H4 (cell line): ENCODE measurements around the gene B4GALNT4. TPM values are rescaled to one million over a fixed set of nuclear protein-coding genes. Genes with fewer than 3 reads are reported as not detected.
"Not testable (repeated sequence)": the region's sequence is repeated elsewhere in the genome, so short reads cannot be mapped to it uniquely, and the experiment has no call there.

ENCODE experiments used
- DNase-seq: peaks from one replicate; pipeline ENCODE4 v3.0.0-alpha.2; 2015; ENCODE audit warnings: low spot score
- total RNA-seq: library from RNA; depleted of rRNA; stranded (reverse); fragments of >200 nt; shearing (Covaris generic); gene quantifications from 2 replicates; pipeline ENCODE4 v1.2.3, GENCODE V29; 2014

Gene B4GALNT4
- total RNA-seq, 1 experiment from 2014 or later = 6.5 TPM

- no peak for DNase-seq
Observed at GRCh38 chr11:391117-392017, 22.1 kb downstream of the B4GALNT4 start.

GRCh38 chr11:392102-392777, 22.9 kb downstream of the B4GALNT4 start:
- DNase-seq = no peak

GRCh38 chr11:393219-394033, 24.1 kb downstream of the B4GALNT4 start:
- peak; percentile 70 for DNase-seq

- no peak for DNase-seq
Observed at GRCh38 chr11:394034-394857, 24.9 kb downstream of the B4GALNT4 start, which contains the start of gene PKP3. Gene PKP3 (plus strand): TSS chr11:394209. CDS start chr11:394293, 84 bp downstream.

- DNase-seq = no peak
Observed at GRCh38 chr11:394858-395655, 25.8 kb downstream of the B4GALNT4 start.

GRCh38 chr11:395866-396265, 26.6 kb downstream of the B4GALNT4 start:
- DNase-seq = no peak

- DNase-seq = peak; percentile 53
Observed at GRCh38 chr11:396511-396947, 27.2 kb downstream of the B4GALNT4 start.

- DNase-seq = peak; percentile 68
Observed at GRCh38 chr11:396948-397548, 27.7 kb downstream of the B4GALNT4 start.

- DNase-seq = no peak
Observed at GRCh38 chr11:398826-399225, 29.5 kb downstream of the B4GALNT4 start.

GRCh38 chr11:399731-400211, 30.5 kb downstream of the B4GALNT4 start:
- DNase-seq = no peak

- no peak for DNase-seq
Observed at GRCh38 chr11:400241-400689, 31.0 kb downstream of the B4GALNT4 start.

- DNase-seq = not testable (repeated sequence)
Observed at GRCh38 chr11:401196-401595, 31.9 kb downstream of the B4GALNT4 start.

GRCh38 chr11:403021-403760, 33.9 kb downstream of the B4GALNT4 start:
- no peak for DNase-seq

GRCh38 chr11:403761-404431, 34.6 kb downstream of the B4GALNT4 start:
- no peak for DNase-seq

- DNase-seq = no peak
Observed at GRCh38 chr11:404551-405264, 35.4 kb downstream of the B4GALNT4 start.

GRCh38 chr11:405323-405953, 36.1 kb downstream of the B4GALNT4 start:
- no peak for DNase-seq
